Colonic mucosa (tissue), 4 donors: ENCODE data around the gene TMEM92. TPM values are rescaled to one million over a fixed set of nuclear protein-coding genes. Genes with fewer than 3 reads are reported as not detected.
"Not testable (repeated sequence)": the region's sequence is repeated elsewhere in the genome, so short reads cannot be mapped to it uniquely, and the experiment has no call there.

Experiments used
- DNase-seq: peaks from one replicate; pipeline ENCODE4 v3.0.0-alpha.2; 2020
- H3K27ac ChIP-seq: fragments of 200-600 bp; one replicate; pipeline ENCODE4 v1.8.0; 2021
- H3K27me3 ChIP-seq: fragments of 200-600 bp; one replicate; pipeline ENCODE4 v1.8.0; 2021
- H3K36me3 ChIP-seq: fragments of 200-600 bp; one replicate; pipeline ENCODE4 v1.8.0; 2021
- H3K4me1 ChIP-seq: fragments of 200-600 bp; one replicate; pipeline ENCODE4 v1.8.0; 2021; ENCODE audit warnings: mild to moderate bottlenecking
- H3K4me3 ChIP-seq: fragments of 200-600 bp; one replicate; pipeline ENCODE4 v1.8.0; 2021
- H3K9ac ChIP-seq, 2 donors: one replicate each; pipeline ENCODE4 v1.7.0; 2013; ENCODE audit warnings: control low read depth in 2 of 2, low read depth in 2 of 2, low read length in 2 of 2
- H3K9me3 ChIP-seq: fragments of 200-600 bp; one replicate; pipeline ENCODE4 v1.8.0; 2021
- intact Hi-C: fragments of 100-400 bp; cut with DNase I; formaldehyde crosslinking; loops from one replicate; pipeline ENCODE4 v1.14.1; 2022
- total RNA-seq, 2 donors: library from RNA; stranded (reverse); fragmentation: NEBNext Ultra II Directional in 1 of 2; extraction: Animal tissue kit (Norgen Biotek cat#: 25700) in 1 of 2; gene quantifications; one replicate each; pipeline ENCODE4 v1.2.1, GENCODE V29; 2021
- TF ChIP-seq, protein P1 (sequence below): fragments of 200-600 bp; IDR thresholded peaks from one replicate; pipeline ENCODE4 v1.8.0; 2022; ENCODE audit warnings: antibody characterized with exemption, mild to moderate bottlenecking
- donor health status: healthy.
- donor health status: DM: no; HTN: no; CAD: no.
- donor health status: DM: no; HTN: no; CAD: no.

The TMEM92 gene
- total RNA-seq, 2 donors from 2014 or later: 11.1 to 18.5 TPM

DNA sequence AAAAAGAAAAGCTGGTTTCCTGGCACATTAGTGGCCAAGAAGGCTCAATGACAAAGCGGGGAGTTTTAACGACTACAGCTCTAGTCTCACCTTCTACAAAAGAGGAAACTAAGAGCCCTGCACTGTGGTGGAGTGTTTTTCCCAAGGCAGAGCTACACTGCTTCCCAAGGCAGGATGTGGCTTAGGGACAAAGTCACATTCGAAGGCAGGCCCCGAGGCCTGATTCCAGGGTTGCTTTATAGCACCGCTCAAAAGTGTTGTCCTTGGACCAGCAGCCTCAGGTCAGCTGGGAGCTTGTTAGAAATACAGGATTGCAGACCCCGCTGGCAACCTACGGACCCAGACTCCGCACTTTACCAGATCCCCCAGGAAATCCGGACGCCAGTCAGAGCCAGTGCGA is 23.8 kb downstream of the TMEM92 start:
- no peak overlapping the region for H3K9ac ChIP-seq
- H3K4me3 ChIP-seq: no peak overlapping the region
- no peak overlapping the region for H3K27ac ChIP-seq
- no peak for DNase-seq
- no peaks in the 10 kb centered on the region for H3K36me3 ChIP-seq
- H3K27me3 ChIP-seq: no peaks in the 10 kb centered on the region
- H3K4me1 ChIP-seq: no peaks in the 10 kb centered on the region
- intact Hi-C loops: loop anchor here (10.0 kb wide), 1 partner anchor 203 kb away; the partner anchor contains the start of gene PDK2
- no peaks in the 10 kb centered on the region for H3K9me3 ChIP-seq
- TF ChIP-seq, protein P1, sequence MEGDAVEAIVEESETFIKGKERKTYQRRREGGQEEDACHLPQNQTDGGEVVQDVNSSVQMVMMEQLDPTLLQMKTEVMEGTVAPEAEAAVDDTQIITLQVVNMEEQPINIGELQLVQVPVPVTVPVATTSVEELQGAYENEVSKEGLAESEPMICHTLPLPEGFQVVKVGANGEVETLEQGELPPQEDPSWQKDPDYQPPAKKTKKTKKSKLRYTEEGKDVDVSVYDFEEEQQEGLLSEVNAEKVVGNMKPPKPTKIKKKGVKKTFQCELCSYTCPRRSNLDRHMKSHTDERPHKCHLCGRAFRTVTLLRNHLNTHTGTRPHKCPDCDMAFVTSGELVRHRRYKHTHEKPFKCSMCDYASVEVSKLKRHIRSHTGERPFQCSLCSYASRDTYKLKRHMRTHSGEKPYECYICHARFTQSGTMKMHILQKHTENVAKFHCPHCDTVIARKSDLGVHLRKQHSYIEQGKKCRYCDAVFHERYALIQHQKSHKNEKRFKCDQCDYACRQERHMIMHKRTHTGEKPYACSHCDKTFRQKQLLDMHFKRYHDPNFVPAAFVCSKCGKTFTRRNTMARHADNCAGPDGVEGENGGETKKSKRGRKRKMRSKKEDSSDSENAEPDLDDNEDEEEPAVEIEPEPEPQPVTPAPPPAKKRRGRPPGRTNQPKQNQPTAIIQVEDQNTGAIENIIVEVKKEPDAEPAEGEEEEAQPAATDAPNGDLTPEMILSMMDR: no peak

DNA sequence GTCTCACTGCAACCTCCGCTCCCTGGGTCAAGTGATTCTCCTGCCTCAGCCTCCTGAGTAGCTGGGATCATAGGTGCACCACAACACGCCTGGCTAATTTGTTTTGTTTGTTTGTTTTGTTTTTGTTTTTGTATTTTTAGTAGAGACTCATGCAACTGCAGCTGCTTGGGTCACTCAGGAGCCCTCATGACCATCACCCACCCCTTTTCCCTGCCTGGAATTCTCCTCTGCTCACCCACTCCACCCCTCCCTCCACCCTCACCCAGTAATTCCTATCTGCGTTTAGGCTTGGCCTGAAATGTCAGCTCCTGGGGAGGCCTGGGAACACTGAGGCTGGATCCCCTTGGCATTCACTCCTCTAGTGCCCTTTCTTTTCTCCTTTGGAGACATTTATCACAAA is 25.5 kb downstream of the TMEM92 start:
- intact Hi-C loops: loop anchor here (10.0 kb wide), 1 partner anchor 205 kb away; the partner anchor contains the start of gene PDK2
- no peak overlapping the region for H3K9ac ChIP-seq
- TF ChIP-seq, protein P1: no peak
- no peaks in the 10 kb centered on the region for H3K27me3 ChIP-seq
- H3K4me1 ChIP-seq: no peaks in the 10 kb centered on the region
- H3K9me3 ChIP-seq: no peaks in the 10 kb centered on the region
- H3K27ac ChIP-seq: no peak overlapping the region
- no peak overlapping the region for H3K4me3 ChIP-seq
- DNase-seq: no peak
- H3K36me3 ChIP-seq: no peaks in the 10 kb centered on the region

DNA sequence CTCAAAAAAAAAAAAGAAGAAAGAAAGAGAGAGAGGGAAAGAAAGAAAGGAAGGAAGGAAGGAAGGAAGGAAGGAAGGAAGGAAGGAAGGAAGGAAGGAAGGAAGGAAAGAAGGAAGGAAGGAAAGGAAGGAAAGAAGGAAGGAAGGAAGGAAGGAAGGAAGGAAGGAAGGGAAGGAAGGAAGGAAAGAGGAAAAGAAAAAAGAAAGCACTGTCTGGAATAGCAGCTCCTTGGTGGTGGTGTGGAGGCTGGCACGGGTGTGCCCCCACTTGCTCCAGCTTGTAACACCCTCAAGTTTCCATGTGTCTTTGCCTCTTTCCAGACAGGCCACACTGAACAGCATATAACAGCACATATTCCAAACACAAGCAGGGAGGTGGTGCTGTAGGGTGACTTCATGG is 26.6 kb downstream of the TMEM92 start:
- DNase-seq, H3K4me3 ChIP-seq, intact Hi-C loops, H3K9me3 ChIP-seq, H3K9ac ChIP-seq, H3K27ac ChIP-seq, H3K4me1 ChIP-seq, H3K36me3 ChIP-seq, H3K27me3 ChIP-seq: not testable (repeated sequence)

DNA sequence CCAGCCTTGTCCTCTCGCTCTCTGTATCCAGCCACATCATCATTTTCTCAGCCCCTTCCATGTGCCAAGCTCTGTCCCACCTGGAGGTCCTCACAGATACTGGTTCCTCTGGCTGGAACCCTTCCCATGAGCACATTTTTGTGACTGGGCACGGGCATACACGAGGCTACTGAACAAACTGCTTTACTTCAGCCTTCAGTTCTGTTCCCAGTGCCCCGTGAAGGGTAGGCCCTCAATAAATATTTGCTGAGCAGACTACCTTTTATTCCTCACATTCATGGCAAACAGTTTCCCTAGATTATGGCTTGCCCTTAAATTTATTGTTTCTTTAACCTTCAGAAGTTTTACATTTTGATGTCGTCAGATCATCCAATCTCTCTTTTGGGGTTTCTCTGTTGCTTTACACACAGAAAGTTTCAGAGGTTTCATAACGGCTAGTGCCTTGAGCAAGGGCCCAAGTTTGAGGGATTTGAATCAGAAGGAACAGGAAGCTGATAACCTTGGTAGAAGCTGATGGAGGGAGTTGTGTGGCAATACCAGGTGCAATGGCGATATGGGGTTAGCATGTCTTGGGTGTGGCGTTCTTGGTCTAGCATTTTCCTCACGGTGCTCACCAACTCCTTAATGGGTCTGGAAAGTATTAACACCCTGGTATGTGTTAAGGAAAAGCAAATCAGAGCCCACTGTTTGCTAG is 27.8 kb downstream of the TMEM92 start:
- no peaks in the 10 kb centered on the region for H3K36me3 ChIP-seq
- no peak for DNase-seq
- intact Hi-C loops: no loop called here
- no peaks in the 10 kb centered on the region for H3K9me3 ChIP-seq
- H3K27me3 ChIP-seq: no peaks in the 10 kb centered on the region
- TF ChIP-seq, protein P1: no peak
- no peak overlapping the region for H3K9ac ChIP-seq
- no peaks in the 10 kb centered on the region for H3K4me1 ChIP-seq
- no peak overlapping the region for H3K27ac ChIP-seq
- no peak overlapping the region for H3K4me3 ChIP-seq

DNA sequence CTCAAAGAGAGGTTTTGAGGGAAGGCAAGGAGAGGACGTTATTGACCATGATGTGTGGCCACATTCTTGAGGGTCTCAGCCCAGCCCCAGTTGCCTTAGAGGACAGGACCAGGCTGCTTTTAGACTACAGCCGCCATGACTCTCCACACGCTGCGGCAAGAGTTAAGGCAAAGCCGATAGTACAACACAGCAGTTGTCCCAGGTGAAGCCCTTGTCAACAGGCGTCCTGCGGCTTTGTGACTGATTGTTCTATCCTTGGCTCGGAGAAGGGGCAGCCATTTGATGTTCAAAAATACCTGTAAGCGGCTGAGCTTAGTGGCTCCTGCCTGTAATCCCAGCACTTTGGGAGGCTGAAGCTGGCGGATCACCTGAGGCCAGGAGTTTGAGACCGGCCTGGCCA is 28.8 kb downstream of the TMEM92 start:
- DNase-seq: no peak
- H3K9me3 ChIP-seq: no peaks in the 10 kb centered on the region
- TF ChIP-seq, protein P1: no peak
- no peaks in the 10 kb centered on the region for H3K4me1 ChIP-seq
- no peaks in the 10 kb centered on the region for H3K36me3 ChIP-seq
- intact Hi-C loops: no loop called here
- no peak overlapping the region for H3K27ac ChIP-seq
- H3K27me3 ChIP-seq: no peaks in the 10 kb centered on the region
- H3K4me3 ChIP-seq: no peak overlapping the region
- H3K9ac ChIP-seq: no peak overlapping the region

DNA sequence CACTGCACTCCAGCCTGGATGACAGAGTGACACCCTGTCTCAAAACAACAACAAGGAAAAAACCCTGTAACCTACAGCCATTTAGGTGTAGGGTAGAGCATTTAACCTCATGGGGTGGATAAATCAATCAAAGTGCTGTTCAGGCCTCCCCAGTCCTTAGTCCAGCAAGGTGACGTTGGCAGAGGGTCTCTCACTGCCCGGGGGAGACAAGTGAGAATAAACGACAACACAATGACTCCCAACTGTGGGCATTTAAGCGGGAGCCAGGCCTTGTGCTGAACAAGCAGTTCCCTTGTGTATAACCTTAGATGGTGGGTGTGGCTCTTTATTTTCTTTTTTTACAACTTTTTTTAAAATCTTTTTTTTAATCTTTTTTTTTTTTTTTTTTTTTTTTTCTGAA is 29.3 kb downstream of the TMEM92 start:
- TF ChIP-seq, protein P1: no peak
- intact Hi-C loops: no loop called here

More for the DNA sequence above, 29.3 kb downstream of the TMEM92 start:
- Histone ChIP-seq H3K9me3 (no peaks in the 10 kb centered on the region), H3K27ac (no peak overlapping the region), H3K4me1 (no peaks in the 10 kb centered on the region), H3K36me3 (no peaks in the 10 kb centered on the region), H3K4me3 (no peak overlapping the region), H3K27me3 (no peaks in the 10 kb centered on the region), H3K9ac (no peak overlapping the region)
- DNase-seq: no peak
